ENCODE measurements around the gene PIERCE2.
A peak's percentile ranks its signal among the peaks of the same experiment; 100 is the strongest.
"Not testable (repeated sequence)": the region's sequence is repeated elsewhere in the genome, so short reads cannot be mapped to it uniquely, and the experiment has no call there.

The PIERCE2 gene

GRCh38 chr15:55434989-55435825, 26.9 kb downstream of the PIERCE2 start:
- TF ChIP-seq, protein P1, sequence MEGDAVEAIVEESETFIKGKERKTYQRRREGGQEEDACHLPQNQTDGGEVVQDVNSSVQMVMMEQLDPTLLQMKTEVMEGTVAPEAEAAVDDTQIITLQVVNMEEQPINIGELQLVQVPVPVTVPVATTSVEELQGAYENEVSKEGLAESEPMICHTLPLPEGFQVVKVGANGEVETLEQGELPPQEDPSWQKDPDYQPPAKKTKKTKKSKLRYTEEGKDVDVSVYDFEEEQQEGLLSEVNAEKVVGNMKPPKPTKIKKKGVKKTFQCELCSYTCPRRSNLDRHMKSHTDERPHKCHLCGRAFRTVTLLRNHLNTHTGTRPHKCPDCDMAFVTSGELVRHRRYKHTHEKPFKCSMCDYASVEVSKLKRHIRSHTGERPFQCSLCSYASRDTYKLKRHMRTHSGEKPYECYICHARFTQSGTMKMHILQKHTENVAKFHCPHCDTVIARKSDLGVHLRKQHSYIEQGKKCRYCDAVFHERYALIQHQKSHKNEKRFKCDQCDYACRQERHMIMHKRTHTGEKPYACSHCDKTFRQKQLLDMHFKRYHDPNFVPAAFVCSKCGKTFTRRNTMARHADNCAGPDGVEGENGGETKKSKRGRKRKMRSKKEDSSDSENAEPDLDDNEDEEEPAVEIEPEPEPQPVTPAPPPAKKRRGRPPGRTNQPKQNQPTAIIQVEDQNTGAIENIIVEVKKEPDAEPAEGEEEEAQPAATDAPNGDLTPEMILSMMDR (IDR thresholded peaks at IDR 0.05), result peak; percentile 45
- no peaks in the 10 kb centered on the region for H3K36me3 ChIP-seq
- no peak overlapping the region for H3K4me3 ChIP-seq (ENCODE audit: low read depth in 1 of 2, low read length in 1 of 2)
- no peaks in the 10 kb centered on the region for H3K9me3 ChIP-seq
- no peaks in the 10 kb centered on the region for H3K27me3 ChIP-seq
- H3K4me1 ChIP-seq (ENCODE audit: control insufficient read depth in 1 of 2, insufficient read depth in 1 of 2, low read depth in 1 of 2, low read length in 1 of 2), result peaks cover 0 to 3% of the 10 kb centered on the region in 2 experiments
- H3K27ac ChIP-seq, result no peak overlapping the region

GRCh38 chr15:55443141-55443540, 34.8 kb downstream of the PIERCE2 start:
- H3K27me3 ChIP-seq; H3K36me3 ChIP-seq; H3K4me1 ChIP-seq (ENCODE audit: control insufficient read depth in 1 of 2, insufficient read depth in 1 of 2, low read depth in 1 of 2, low read length in 1 of 2); H3K4me3 ChIP-seq (ENCODE audit: low read depth in 1 of 2, low read length in 1 of 2); H3K27ac ChIP-seq; H3K9me3 ChIP-seq: not testable (repeated sequence)

- H3K9me3 ChIP-seq; H3K36me3 ChIP-seq; H3K27me3 ChIP-seq; H3K27ac ChIP-seq; H3K4me1 ChIP-seq (ENCODE audit: control insufficient read depth in 1 of 2, insufficient read depth in 1 of 2, low read depth in 1 of 2, low read length in 1 of 2); H3K4me3 ChIP-seq (ENCODE audit: low read depth in 1 of 2, low read length in 1 of 2): not testable (repeated sequence)
Measured at GRCh38 chr15:55445936-55446335, 37.6 kb downstream of the PIERCE2 start.

GRCh38 chr15:55446379-55447029, 38.2 kb downstream of the PIERCE2 start:
- H3K4me1 ChIP-seq (ENCODE audit: control insufficient read depth in 1 of 2, insufficient read depth in 1 of 2, low read depth in 1 of 2, low read length in 1 of 2); H3K27ac ChIP-seq; H3K4me3 ChIP-seq (ENCODE audit: low read depth in 1 of 2, low read length in 1 of 2): not testable (repeated sequence)

DNA sequence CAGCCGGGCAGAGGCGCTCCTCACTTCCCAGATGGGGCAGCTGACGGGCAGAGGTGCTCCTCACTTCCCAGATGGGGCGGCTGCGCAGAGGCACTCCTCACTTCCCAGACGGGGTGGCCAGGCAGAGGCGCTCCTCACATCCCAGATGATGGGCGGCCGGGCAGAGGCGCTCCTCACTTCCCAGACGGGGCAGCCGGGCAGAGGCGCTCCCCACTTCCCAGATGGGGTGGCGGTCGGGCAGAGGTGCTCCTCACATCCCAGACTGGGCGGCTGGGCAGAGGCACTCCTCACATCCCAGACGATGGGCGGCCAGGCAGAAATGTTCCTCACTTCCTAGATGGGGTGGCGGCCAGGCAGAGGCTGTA, 38.7 kb downstream of the PIERCE2 start:
- H3K9me3 ChIP-seq; H3K4me1 ChIP-seq (ENCODE audit: control insufficient read depth in 1 of 2, insufficient read depth in 1 of 2, low read depth in 1 of 2, low read length in 1 of 2); H3K36me3 ChIP-seq; H3K27ac ChIP-seq; H3K27me3 ChIP-seq; H3K4me3 ChIP-seq (ENCODE audit: low read depth in 1 of 2, low read length in 1 of 2): not testable (repeated sequence)

More at GRCh38 chr15:55446379-55447029, 38.2 kb downstream of the PIERCE2 start:
- not testable (repeated sequence) for H3K9me3 ChIP-seq, H3K27me3 ChIP-seq, H3K36me3 ChIP-seq

- no peak overlapping the region for H3K4me3 ChIP-seq (ENCODE audit: low read depth in 1 of 2, low read length in 1 of 2)
- TF ChIP-seq, protein P1 (IDR thresholded peaks at IDR 0.05), result no peak
Measured at GRCh38 chr15:55457401-55458022, 49.2 kb downstream of the PIERCE2 start.

GRCh38 chr15:55461447-55461846, 53.2 kb downstream of the PIERCE2 start:
- Histone ChIP-seq H3K27ac (no peak overlapping the region), H3K4me1 (ENCODE audit: control insufficient read depth in 1 of 2, insufficient read depth in 1 of 2, low read depth in 1 of 2, low read length in 1 of 2) (no peaks in the 10 kb centered on the region), H3K27me3 (no peaks in the 10 kb centered on the region), H3K4me3 (ENCODE audit: low read depth in 1 of 2, low read length in 1 of 2) (no peak overlapping the region), H3K9me3 (no peaks in the 10 kb centered on the region), H3K36me3 (no peaks in the 10 kb centered on the region)
- TF ChIP-seq, protein P1 (IDR thresholded peaks at IDR 0.05), result no peak

More at GRCh38 chr15:55457401-55458022, 49.2 kb downstream of the PIERCE2 start:
- no peak overlapping the region for H3K27ac ChIP-seq
- no peaks in the 10 kb centered on the region for H3K27me3 ChIP-seq
- H3K36me3 ChIP-seq, result no peaks in the 10 kb centered on the region
- no peaks in the 10 kb centered on the region for H3K4me1 ChIP-seq (ENCODE audit: control insufficient read depth in 1 of 2, insufficient read depth in 1 of 2, low read depth in 1 of 2, low read length in 1 of 2)
- no peaks in the 10 kb centered on the region for H3K9me3 ChIP-seq
